Stimulated activated memory B cell treated with anti-CD40 and anti-IgM and Interleukin-4, amounts not matched to agents 10 μg/mL and 1 μg/mL and 100 μg/mL, for 72 hours (primary cell): Measurements from ENCODE around the gene HOXB1.
"Not testable (repeated sequence)": the region's sequence is repeated elsewhere in the genome, so short reads cannot be mapped to it uniquely, and the experiment has no call there.

Experiments
- ATAC-seq: fragments of 150-1000 bp; cut with Tn5 transposase; 2 replicates; pipeline ENCODE4 v1.10.0; 2021
- H3K27ac Mint-ChIP-seq: one replicate; pipeline ENCODE4 v1.8.0; 2022; ENCODE audit warnings: mild to moderate bottlenecking, mixed read lengths
- H3K27me3 Mint-ChIP-seq: one replicate; pipeline ENCODE4 v1.8.0; 2022; ENCODE audit warnings: mixed read lengths
- H3K36me3 Mint-ChIP-seq: one replicate; pipeline ENCODE4 v1.8.0; 2022; ENCODE audit warnings: mixed read lengths
- H3K4me1 Mint-ChIP-seq: one replicate; pipeline ENCODE4 v1.8.0; 2022; ENCODE audit warnings: mixed read lengths
- H3K4me3 Mint-ChIP-seq: one replicate; pipeline ENCODE4 v1.8.0; 2022; ENCODE audit warnings: mild to moderate bottlenecking, moderate library complexity, mixed read lengths
- H3K9me3 Mint-ChIP-seq: one replicate; pipeline ENCODE4 v1.8.0; 2022; ENCODE audit warnings: mixed read lengths

The HOXB1 gene

GRCh38 chr17:48490451-48490892, 40.3 kb downstream of the HOXB1 start:
- no peaks in the 10 kb centered on the region for H3K9me3 Mint-ChIP-seq
- H3K27me3 Mint-ChIP-seq: peaks cover 75% of the 10 kb centered on the region
- H3K36me3 Mint-ChIP-seq: no peaks in the 10 kb centered on the region
- ATAC-seq: no peak
- peaks cover 24% of the 10 kb centered on the region for H3K4me1 Mint-ChIP-seq
- H3K27ac Mint-ChIP-seq: no peak overlapping the region
- H3K4me3 Mint-ChIP-seq: no peak overlapping the region

- Mint-ChIP-seq H3K4me1 (peaks cover 24% of the 10 kb centered on the region), H3K27ac (no peak overlapping the region), H3K4me3 (no peak overlapping the region), H3K27me3 (peaks cover 68% of the 10 kb centered on the region), H3K9me3 (no peaks in the 10 kb centered on the region), H3K36me3 (no peaks in the 10 kb centered on the region)
- ATAC-seq: no peak
Observed at GRCh38 chr17:48489781-48490180, 41.0 kb downstream of the HOXB1 start.

GRCh38 chr17:48488548-48489106, 42.2 kb downstream of the HOXB1 start:
- Mint-ChIP-seq H3K36me3 (no peaks in the 10 kb centered on the region), H3K9me3 (no peaks in the 10 kb centered on the region), H3K4me1 (peaks cover 31% of the 10 kb centered on the region), H3K27me3 (peaks cover 57% of the 10 kb centered on the region), H3K4me3 (no peak overlapping the region), H3K27ac (no peak overlapping the region)
- ATAC-seq: no peak

GRCh38 chr17:48487221-48487620, 43.6 kb downstream of the HOXB1 start:
- Mint-ChIP-seq H3K4me1 (peaks cover 30% of the 10 kb centered on the region), H3K4me3 (no peak overlapping the region), H3K9me3 (no peaks in the 10 kb centered on the region), H3K27ac (no peak overlapping the region), H3K36me3 (no peaks in the 10 kb centered on the region), H3K27me3 (peaks cover 48% of the 10 kb centered on the region)
- no peak for ATAC-seq

GRCh38 chr17:48486557-48486956, 44.3 kb downstream of the HOXB1 start:
- H3K4me3 Mint-ChIP-seq: no peak overlapping the region
- H3K27ac Mint-ChIP-seq: no peak overlapping the region
- H3K9me3 Mint-ChIP-seq: no peaks in the 10 kb centered on the region
- H3K36me3 Mint-ChIP-seq: no peaks in the 10 kb centered on the region
- peaks cover 24% of the 10 kb centered on the region for H3K4me1 Mint-ChIP-seq
- ATAC-seq: no peak
- H3K27me3 Mint-ChIP-seq: peaks cover 48% of the 10 kb centered on the region

GRCh38 chr17:48484850-48485249, 46.0 kb downstream of the HOXB1 start:
- Mint-ChIP-seq H3K9me3 (no peaks in the 10 kb centered on the region), H3K4me3 (no peak overlapping the region), H3K27ac (no peak overlapping the region), H3K36me3 (no peaks in the 10 kb centered on the region), H3K27me3 (peaks cover 35% of the 10 kb centered on the region), H3K4me1 (peaks cover 15% of the 10 kb centered on the region)
- no peak for ATAC-seq

GRCh38 chr17:48484256-48484655, 46.6 kb downstream of the HOXB1 start:
- no peak overlapping the region for H3K27ac Mint-ChIP-seq
- no peak overlapping the region for H3K4me3 Mint-ChIP-seq
- no peaks in the 10 kb centered on the region for H3K9me3 Mint-ChIP-seq
- H3K36me3 Mint-ChIP-seq: no peaks in the 10 kb centered on the region
- no peak for ATAC-seq
- H3K4me1 Mint-ChIP-seq: peaks cover 15% of the 10 kb centered on the region
- peaks cover 29% of the 10 kb centered on the region for H3K27me3 Mint-ChIP-seq

- H3K27me3 Mint-ChIP-seq: peaks cover 23% of the 10 kb centered on the region
- H3K9me3 Mint-ChIP-seq: no peaks in the 10 kb centered on the region
- no peak overlapping the region for H3K4me3 Mint-ChIP-seq
- H3K4me1 Mint-ChIP-seq: peaks cover 19% of the 10 kb centered on the region
- no peak overlapping the region for H3K27ac Mint-ChIP-seq
- peak; percentile 77 for ATAC-seq
- H3K36me3 Mint-ChIP-seq: no peaks in the 10 kb centered on the region
Observed at GRCh38 chr17:48483471-48484131, 47.2 kb downstream of the HOXB1 start.

- peaks cover 25% of the 10 kb centered on the region for H3K4me1 Mint-ChIP-seq
- H3K36me3 Mint-ChIP-seq: no peaks in the 10 kb centered on the region
- H3K27ac Mint-ChIP-seq: no peak overlapping the region
- H3K9me3 Mint-ChIP-seq: no peaks in the 10 kb centered on the region
- peaks cover 18% of the 10 kb centered on the region for H3K27me3 Mint-ChIP-seq
- no peak for ATAC-seq
- no peak overlapping the region for H3K4me3 Mint-ChIP-seq
Observed at GRCh38 chr17:48483004-48483403, 47.8 kb downstream of the HOXB1 start.

- Mint-ChIP-seq H3K4me1 (peaks cover 26% of the 10 kb centered on the region), H3K27me3 (peaks cover 11% of the 10 kb centered on the region)
- not testable (repeated sequence) for H3K9me3 Mint-ChIP-seq, H3K27ac Mint-ChIP-seq, ATAC-seq, H3K36me3 Mint-ChIP-seq, H3K4me3 Mint-ChIP-seq
Observed at GRCh38 chr17:48482301-48482700, 48.5 kb downstream of the HOXB1 start.

- Mint-ChIP-seq H3K27me3 (no peaks in the 10 kb centered on the region), H3K36me3 (no peaks in the 10 kb centered on the region), H3K4me3 (no peak overlapping the region), H3K4me1 (peaks cover 23% of the 10 kb centered on the region), H3K27ac (peak overlapping the region; percentile 73), H3K9me3 (no peaks in the 10 kb centered on the region)
- no peak for ATAC-seq
Observed at GRCh38 chr17:48479014-48479402, 51.8 kb downstream of the HOXB1 start.
